Upper lobe of left lung (tissue), 4 donors: ENCODE data around the gene PDGFA.

Experiments used
- EP300 ChIP-seq, 4 donors: sonication (generic); formaldehyde crosslinking; IDR thresholded peaks; one replicate each; pipeline ENCODE4 v1.5.1; 2017; ENCODE audit warnings: antibody characterized with exemption in 4 of 4, control low read depth in 2 of 4
- POLR2A ChIP-seq, 4 donors: fragments of 450-650 bp; IDR thresholded peaks; one replicate each; pipeline ENCODE4 v1.5.1; 2016 to 2017; ENCODE audit warnings: antibody characterized with exemption in 4 of 4, mild to moderate bottlenecking in 2 of 4
- TF ChIP-seq, protein P1 (sequence below), 6 experiments: fragments of 450-650 bp in 4 of 6; fragments of 200-600 bp in 2 of 6; sonication (generic) in 2 of 6; IDR thresholded peaks; one replicate each; pipeline ENCODE4 v1.5.1; 2016 to 2019; ENCODE audit warnings: antibody characterized with exemption in 6 of 6

DNA sequence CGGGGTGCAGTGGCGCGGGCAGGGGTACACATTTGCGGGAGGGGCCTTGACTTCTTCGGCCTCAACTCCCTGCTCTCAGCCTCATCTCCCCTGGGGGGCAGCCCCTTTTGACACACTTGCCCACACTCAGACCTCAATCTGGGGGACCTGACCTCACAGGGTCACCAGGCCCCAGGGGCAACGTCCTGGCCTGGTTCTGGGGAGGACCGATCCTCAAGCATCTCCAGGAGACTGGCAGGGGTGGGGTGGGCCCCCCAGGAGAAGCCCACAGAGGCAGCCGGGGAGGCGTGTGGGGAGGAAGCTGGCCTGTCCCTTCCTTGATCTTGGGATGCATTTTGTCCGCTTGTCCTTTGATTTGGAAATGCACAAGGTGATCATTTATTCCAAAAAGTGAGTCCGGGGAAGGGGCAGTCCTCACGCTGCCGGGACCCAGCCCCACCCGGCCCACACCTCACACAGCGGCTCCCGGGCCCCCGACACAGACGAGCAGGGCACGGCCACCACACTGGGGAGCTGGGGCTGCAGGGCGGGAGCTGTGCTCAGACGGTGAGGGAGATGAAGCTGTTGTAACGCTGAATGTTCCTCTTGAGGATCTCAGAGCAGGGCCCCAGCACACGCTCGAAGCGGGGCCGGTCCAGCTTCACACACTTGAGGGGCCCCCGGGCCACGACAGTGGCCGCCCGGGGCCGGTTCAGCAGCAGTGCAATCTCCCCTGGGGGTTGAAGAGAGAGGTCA, 30.4 kb upstream of the PDGFA start:
- TF ChIP-seq, protein P1, sequence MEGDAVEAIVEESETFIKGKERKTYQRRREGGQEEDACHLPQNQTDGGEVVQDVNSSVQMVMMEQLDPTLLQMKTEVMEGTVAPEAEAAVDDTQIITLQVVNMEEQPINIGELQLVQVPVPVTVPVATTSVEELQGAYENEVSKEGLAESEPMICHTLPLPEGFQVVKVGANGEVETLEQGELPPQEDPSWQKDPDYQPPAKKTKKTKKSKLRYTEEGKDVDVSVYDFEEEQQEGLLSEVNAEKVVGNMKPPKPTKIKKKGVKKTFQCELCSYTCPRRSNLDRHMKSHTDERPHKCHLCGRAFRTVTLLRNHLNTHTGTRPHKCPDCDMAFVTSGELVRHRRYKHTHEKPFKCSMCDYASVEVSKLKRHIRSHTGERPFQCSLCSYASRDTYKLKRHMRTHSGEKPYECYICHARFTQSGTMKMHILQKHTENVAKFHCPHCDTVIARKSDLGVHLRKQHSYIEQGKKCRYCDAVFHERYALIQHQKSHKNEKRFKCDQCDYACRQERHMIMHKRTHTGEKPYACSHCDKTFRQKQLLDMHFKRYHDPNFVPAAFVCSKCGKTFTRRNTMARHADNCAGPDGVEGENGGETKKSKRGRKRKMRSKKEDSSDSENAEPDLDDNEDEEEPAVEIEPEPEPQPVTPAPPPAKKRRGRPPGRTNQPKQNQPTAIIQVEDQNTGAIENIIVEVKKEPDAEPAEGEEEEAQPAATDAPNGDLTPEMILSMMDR (IDR thresholded peaks at IDR 0.05), result no peak
- TF ChIP-seq EP300 (IDR thresholded peaks at IDR 0.05) (no peak), POLR2A (IDR thresholded peaks at IDR 0.05) (no peak)
